Endothelial cell of umbilical vein (primary cell): Measurements from ENCODE around the gene LRRC8B. TPM values are rescaled to one million over a fixed set of nuclear protein-coding genes. Genes with fewer than 3 reads are reported as not detected.
A peak's percentile ranks its signal among the peaks of the same experiment; 100 is the strongest.

Source experiments
- BruUV-seq: library from RNA; stranded (reverse); fragments of 400-500 nt; replicated peaks from 2 replicates; lab custom pipeline; 2021; lab: Mats Ljungman, UMichigan
- CTCF ChIA-PET: fragments of 300-600, 350-600 bp; sonication (Branson Sonifier 250); formaldehyde crosslinking; loops from one replicate; lab custom pipeline; 2021; ENCODE audit warnings: antibody characterized with exemption, inconsistent platforms; lab: Charles Lee
- POLR2A ChIA-PET: fragments of 300-600, 350-600 bp; sonication (Branson Sonifier 250); formaldehyde crosslinking; loops from one replicate; lab custom pipeline; 2021; ENCODE audit warnings: antibody characterized with exemption, inconsistent platforms; lab: Charles Lee
- DNase-seq: peaks from one replicate; pipeline ENCODE4 v3.0.0-alpha.2; 2011; ENCODE audit warnings: low read depth, low spot score
- FAIRE-seq: peaks from 2 replicates; lab custom pipeline; 2011; peaks lifted over from hg19 to GRCh38; lab: Jason Lieb, UNC
- H2AFZ ChIP-seq: 2 replicates; pipeline ENCODE4 v1.6.0; 2012; ENCODE audit warnings: low read depth, low read length, control low read depth, inconsistent platforms
- H3K27ac ChIP-seq: 2 replicates; pipeline ENCODE4 v1.5.1; 2011; ENCODE audit warnings: low read depth, mild to moderate bottlenecking, control low read depth, low read length, moderate library complexity; ENCODE audit not compliant: insufficient read depth
- H3K27me3 ChIP-seq, 2 experiments: 2 replicates each; pipeline versions ENCODE4 v1.6.0 to v1.6.1; 2011; ENCODE audit warnings: low read length in 2 of 2, mixed read lengths in 1 of 2; ENCODE audit not compliant: control insufficient read depth in 2 of 2, insufficient read depth in 2 of 2
- H3K36me3 ChIP-seq, 2 experiments: 2 replicates in 1 of 2; 3 replicates in 1 of 2; pipeline ENCODE4 v1.5.1; 2011; ENCODE audit warnings: low read length in 2 of 2, mild to moderate bottlenecking in 1 of 2, moderate library complexity in 1 of 2; ENCODE audit not compliant: control insufficient read depth in 2 of 2, insufficient read depth in 2 of 2; ENCODE audit errors: extremely low read depth in 1 of 2
- H3K4me1 ChIP-seq: 3 replicates; pipeline ENCODE4 v1.5.1; 2011; ENCODE audit warnings: mild to moderate bottlenecking, low read length; ENCODE audit not compliant: control insufficient read depth, insufficient read depth; ENCODE audit errors: extremely low read depth
- H3K4me2 ChIP-seq: 2 replicates; pipeline ENCODE4 v1.6.1; 2011; ENCODE audit warnings: low read length, control low read depth, mixed read lengths; ENCODE audit not compliant: insufficient read depth
- H3K4me3 ChIP-seq, 3 experiments: fragments of 200-600 bp in 1 of 3; sonication (generic), shearing (Covaris generic) in 1 of 3; replicated peaks in 1 of 3; 2 replicates each; pipeline ENCODE4 v1.5.1; 2011 to 2016; ENCODE audit warnings: control low read depth in 3 of 3, low read length in 3 of 3, mild to moderate bottlenecking in 2 of 3, inconsistent platforms in 1 of 3, low read depth in 1 of 3, moderate library complexity in 1 of 3; ENCODE audit not compliant: insufficient read depth in 1 of 3
- H3K79me2 ChIP-seq: 2 replicates; pipeline ENCODE4 v1.6.0; 2012; ENCODE audit warnings: low read length, inconsistent platforms; ENCODE audit not compliant: control insufficient read depth, insufficient read depth
- H3K9ac ChIP-seq: replicated peaks from 2 replicates; pipeline ENCODE3; 2011; ENCODE audit warnings: low read length, control low read depth; ENCODE audit not compliant: insufficient read depth; ENCODE audit errors: extremely low read depth
- H3K9me1 ChIP-seq: replicated peaks from 3 replicates; pipeline ENCODE4 v1.6.0; 2011; ENCODE audit warnings: mild to moderate bottlenecking, low read length; ENCODE audit not compliant: control insufficient read depth, insufficient read depth; ENCODE audit errors: extremely low read depth
- H3K9me3 ChIP-seq: replicated peaks from 2 replicates; pipeline ENCODE4 v1.5.1; 2012; ENCODE audit warnings: low read length, inconsistent platforms; ENCODE audit not compliant: control insufficient read depth, insufficient read depth
- H4K20me1 ChIP-seq: replicated peaks from 2 replicates; pipeline ENCODE3; 2011; ENCODE audit warnings: mild to moderate bottlenecking, low read length; ENCODE audit not compliant: control insufficient read depth, insufficient read depth; ENCODE audit errors: extremely low read depth
- CTCF ChIP-seq, 2 donors: IDR thresholded peaks; 1 replicate in 1 of 2; 2 replicates in 1 of 2; pipeline ENCODE4 v1.5.1; 2011; ENCODE audit warnings: low read length in 2 of 2, mild to moderate bottlenecking in 2 of 2, moderate library complexity in 2 of 2, control low read depth in 1 of 2, inconsistent platforms in 1 of 2, low read depth in 1 of 2; ENCODE audit not compliant: insufficient read depth in 1 of 2; ENCODE audit errors: extremely low read depth in 1 of 2
- EZH2 ChIP-seq: IDR thresholded peaks from 2 replicates; pipeline ENCODE4 v1.6.1; 2012; ENCODE audit warnings: borderline replicate concordance, low read depth, mild to moderate bottlenecking, moderate library complexity, low read length, inconsistent platforms; ENCODE audit not compliant: severe bottlenecking
- GATA2 ChIP-seq: IDR thresholded peaks from 2 replicates; pipeline ENCODE4 v1.7.0; 2011; ENCODE audit warnings: low read depth, mild to moderate bottlenecking, moderate library complexity, mixed read lengths, low read length; ENCODE audit not compliant: insufficient read length, insufficient read depth
- MAX ChIP-seq: IDR thresholded peaks from 2 replicates; pipeline ENCODE4 v1.6.1; 2011; ENCODE audit not compliant: insufficient read depth, insufficient read length
- dilution Hi-C: fragments of 300-500 bp; cut with MboI; formaldehyde crosslinking; loops from one replicate; pipeline ENCODE4 v1.15.0; 2019; ENCODE audit warnings: low sequenced_read_pairs; ENCODE audit not compliant: extremely low pct_ligation_motif_present
- intact Hi-C: fragments of 100-400 bp; cut with micrococcal nuclease; formaldehyde crosslinking; loops from one replicate; pipeline ENCODE4 v1.10.0; 2022
- polyA plus RNA-seq, 4 experiments: library from polyadenylated mRNA; depleted of rRNA in 3 of 4; stranded (reverse) in 3 of 4; unstranded in 1 of 4; fragments of >200 nt; gene quantifications; 2 replicates each; pipeline versions ENCODE4 v1.2.1 to v1.2.3, GENCODE V29; 2011 to 2012; ENCODE audit warnings: missing spikeins in 1 of 4
- total RNA-seq: library from RNA; stranded (reverse); gene quantifications from 2 replicates; pipeline ENCODE4 v1.2.3, GENCODE V29; 2021

LRRC8B gene
- total and polyA plus RNA-seq, 2 donors (not counting 3 experiments of a cell fraction or from before 2014, with no cell fraction given): 15.2 to 15.8 TPM

GRCh38 chr1:89483010-89483756 is 41.4 kb upstream of the LRRC8B start:
- Histone ChIP-seq H3K4me1 (no peaks in the 10 kb centered on the region), H3K9ac (no peak overlapping the region), H3K27me3 (peaks cover 0 to 7% of the 10 kb centered on the region in 2 experiments), H3K4me3 (no peak overlapping the region), H3K36me3 (no peaks in the 10 kb centered on the region), H4K20me1 (no peaks in the 10 kb centered on the region), H3K9me1 (no peaks in the 10 kb centered on the region), H3K27ac (no peak overlapping the region), H3K79me2 (no peaks in the 10 kb centered on the region), H3K4me2 (no peak overlapping the region), H2AFZ (no peak overlapping the region), H3K9me3 (no peaks in the 10 kb centered on the region)
- no TSS peak for BruUV-seq
- DNase-seq: peak; percentile 83
- peak; percentile 96 for FAIRE-seq
- ChIA-PET CTCF (interaction anchor here (0.6 to 6.2 kb wide), 40 partner anchors 10 to 1096 kb away, joined by 3 to 111 read pairs (median 4); partner anchors contain the start of genes LRRC8B and LRRC8C), POLR2A (no interaction called here)
- no peak for TF ChIP-seq MAX
- peak; percentile 61 to 67 for TF ChIP-seq CTCF (IDR thresholded peaks at IDR 0.05; ENCODE audit: extremely low read depth in 1 of 2, insufficient read depth in 1 of 2, low read depth in 1 of 2, low read length in 2 of 2)
- TF ChIP-seq GATA2: no peak
- TF ChIP-seq EZH2: no peak
- dilution Hi-C loops (no loop called here), intact Hi-C loops (loop anchor here (1.0 to 5.0 kb wide), 3 partner anchors 116 to 504 kb away; no protein-coding TSS in a partner anchor)
